Endothelial cell of umbilical vein (primary cell): ENCODE results near the gene ANKRD16. TPM values are rescaled to one million over a fixed set of nuclear protein-coding genes. Genes with fewer than 3 reads are reported as not detected.

Source experiments
- BruUV-seq: library from RNA; stranded (reverse); fragments of 400-500 nt; replicated peaks from 2 replicates; lab custom pipeline; 2021; lab: Mats Ljungman, UMichigan
- CTCF ChIA-PET: fragments of 300-600, 350-600 bp; sonication (Branson Sonifier 250); formaldehyde crosslinking; loops from one replicate; lab custom pipeline; 2021; ENCODE audit warnings: antibody characterized with exemption, inconsistent platforms; lab: Charles Lee
- POLR2A ChIA-PET: fragments of 300-600, 350-600 bp; sonication (Branson Sonifier 250); formaldehyde crosslinking; loops from one replicate; lab custom pipeline; 2021; ENCODE audit warnings: antibody characterized with exemption, inconsistent platforms; lab: Charles Lee
- DNase-seq: peaks from one replicate; pipeline ENCODE4 v3.0.0-alpha.2; 2011; ENCODE audit warnings: low read depth, low spot score
- FAIRE-seq: peaks from 2 replicates; lab custom pipeline; 2011; peaks lifted over from hg19 to GRCh38; lab: Jason Lieb, UNC
- H2AFZ ChIP-seq: 2 replicates; pipeline ENCODE4 v1.6.0; 2012; ENCODE audit warnings: low read depth, low read length, control low read depth, inconsistent platforms
- H3K27ac ChIP-seq: 2 replicates; pipeline ENCODE4 v1.5.1; 2011; ENCODE audit warnings: low read depth, mild to moderate bottlenecking, control low read depth, low read length, moderate library complexity; ENCODE audit not compliant: insufficient read depth
- H3K27me3 ChIP-seq, 2 experiments: 2 replicates each; pipeline versions ENCODE4 v1.6.0 to v1.6.1; 2011; ENCODE audit warnings: low read length in 2 of 2, mixed read lengths in 1 of 2; ENCODE audit not compliant: control insufficient read depth in 2 of 2, insufficient read depth in 2 of 2
- H3K36me3 ChIP-seq, 2 experiments: 2 replicates in 1 of 2; 3 replicates in 1 of 2; pipeline ENCODE4 v1.5.1; 2011; ENCODE audit warnings: low read length in 2 of 2, mild to moderate bottlenecking in 1 of 2, moderate library complexity in 1 of 2; ENCODE audit not compliant: control insufficient read depth in 2 of 2, insufficient read depth in 2 of 2; ENCODE audit errors: extremely low read depth in 1 of 2
- H3K4me1 ChIP-seq: 3 replicates; pipeline ENCODE4 v1.5.1; 2011; ENCODE audit warnings: mild to moderate bottlenecking, low read length; ENCODE audit not compliant: control insufficient read depth, insufficient read depth; ENCODE audit errors: extremely low read depth
- H3K4me2 ChIP-seq: 2 replicates; pipeline ENCODE4 v1.6.1; 2011; ENCODE audit warnings: low read length, control low read depth, mixed read lengths; ENCODE audit not compliant: insufficient read depth
- H3K4me3 ChIP-seq, 3 experiments: fragments of 200-600 bp in 1 of 3; sonication (generic), shearing (Covaris generic) in 1 of 3; replicated peaks in 1 of 3; 2 replicates each; pipeline ENCODE4 v1.5.1; 2011 to 2016; ENCODE audit warnings: control low read depth in 3 of 3, low read length in 3 of 3, mild to moderate bottlenecking in 2 of 3, inconsistent platforms in 1 of 3, low read depth in 1 of 3, moderate library complexity in 1 of 3; ENCODE audit not compliant: insufficient read depth in 1 of 3
- H3K79me2 ChIP-seq: 2 replicates; pipeline ENCODE4 v1.6.0; 2012; ENCODE audit warnings: low read length, inconsistent platforms; ENCODE audit not compliant: control insufficient read depth, insufficient read depth
- H3K9ac ChIP-seq: replicated peaks from 2 replicates; pipeline ENCODE3; 2011; ENCODE audit warnings: low read length, control low read depth; ENCODE audit not compliant: insufficient read depth; ENCODE audit errors: extremely low read depth
- H3K9me1 ChIP-seq: replicated peaks from 3 replicates; pipeline ENCODE4 v1.6.0; 2011; ENCODE audit warnings: mild to moderate bottlenecking, low read length; ENCODE audit not compliant: control insufficient read depth, insufficient read depth; ENCODE audit errors: extremely low read depth
- H3K9me3 ChIP-seq: replicated peaks from 2 replicates; pipeline ENCODE4 v1.5.1; 2012; ENCODE audit warnings: low read length, inconsistent platforms; ENCODE audit not compliant: control insufficient read depth, insufficient read depth
- H4K20me1 ChIP-seq: replicated peaks from 2 replicates; pipeline ENCODE3; 2011; ENCODE audit warnings: mild to moderate bottlenecking, low read length; ENCODE audit not compliant: control insufficient read depth, insufficient read depth; ENCODE audit errors: extremely low read depth
- EZH2 ChIP-seq: IDR thresholded peaks from 2 replicates; pipeline ENCODE4 v1.6.1; 2012; ENCODE audit warnings: borderline replicate concordance, low read depth, mild to moderate bottlenecking, moderate library complexity, low read length, inconsistent platforms; ENCODE audit not compliant: severe bottlenecking
- FOS ChIP-seq: IDR thresholded peaks from 2 replicates; pipeline ENCODE4 v1.6.1; 2011; ENCODE audit warnings: mild to moderate bottlenecking, low read length, moderate library complexity, borderline replicate concordance; ENCODE audit not compliant: insufficient read depth
- GATA2 ChIP-seq: IDR thresholded peaks from 2 replicates; pipeline ENCODE4 v1.7.0; 2011; ENCODE audit warnings: low read depth, mild to moderate bottlenecking, moderate library complexity, mixed read lengths, low read length; ENCODE audit not compliant: insufficient read length, insufficient read depth
- JUN ChIP-seq: IDR thresholded peaks from 2 replicates; pipeline ENCODE4 v1.6.1; 2011; ENCODE audit warnings: borderline replicate concordance, low read depth; ENCODE audit not compliant: insufficient read length, insufficient read depth
- MYC ChIP-seq: IDR thresholded peaks from one replicate; pipeline ENCODE4 v1.6.1; 2011; ENCODE audit warnings: mild to moderate bottlenecking, low read depth, low read length
- POLR2A ChIP-seq: IDR thresholded peaks from 2 replicates; pipeline ENCODE4 v1.6.1; 2012; ENCODE audit warnings: low read depth, mild to moderate bottlenecking, control low read depth, low read length
- POLR2AphosphoS5 ChIP-seq: IDR thresholded peaks from 2 replicates; pipeline ENCODE4 v1.6.1; 2012; ENCODE audit warnings: low read depth, mild to moderate bottlenecking, control low read depth, low read length, moderate library complexity; ENCODE audit not compliant: insufficient read depth
- dilution Hi-C: fragments of 300-500 bp; cut with MboI; formaldehyde crosslinking; loops from one replicate; pipeline ENCODE4 v1.15.0; 2019; ENCODE audit warnings: low sequenced_read_pairs; ENCODE audit not compliant: extremely low pct_ligation_motif_present
- intact Hi-C: fragments of 100-400 bp; cut with micrococcal nuclease; formaldehyde crosslinking; loops from one replicate; pipeline ENCODE4 v1.10.0; 2022
- polyA plus RNA-seq, 4 experiments: library from polyadenylated mRNA; depleted of rRNA in 3 of 4; stranded (reverse) in 3 of 4; unstranded in 1 of 4; fragments of >200 nt; gene quantifications; 2 replicates each; pipeline versions ENCODE4 v1.2.1 to v1.2.3, GENCODE V29; 2011 to 2012; ENCODE audit warnings: missing spikeins in 1 of 4
- total RNA-seq: library from RNA; stranded (reverse); gene quantifications from 2 replicates; pipeline ENCODE4 v1.2.3, GENCODE V29; 2021
- TF ChIP-seq, protein P1 (sequence below): IDR thresholded peaks from 2 replicates; pipeline ENCODE4 v1.6.1; 2011; ENCODE audit not compliant: insufficient read depth, insufficient read length

ANKRD16 gene
- total and polyA plus RNA-seq, 2 donors (not counting 3 experiments of a cell fraction or from before 2014, with no cell fraction given): 6.9 to 8.0 TPM

DNA sequence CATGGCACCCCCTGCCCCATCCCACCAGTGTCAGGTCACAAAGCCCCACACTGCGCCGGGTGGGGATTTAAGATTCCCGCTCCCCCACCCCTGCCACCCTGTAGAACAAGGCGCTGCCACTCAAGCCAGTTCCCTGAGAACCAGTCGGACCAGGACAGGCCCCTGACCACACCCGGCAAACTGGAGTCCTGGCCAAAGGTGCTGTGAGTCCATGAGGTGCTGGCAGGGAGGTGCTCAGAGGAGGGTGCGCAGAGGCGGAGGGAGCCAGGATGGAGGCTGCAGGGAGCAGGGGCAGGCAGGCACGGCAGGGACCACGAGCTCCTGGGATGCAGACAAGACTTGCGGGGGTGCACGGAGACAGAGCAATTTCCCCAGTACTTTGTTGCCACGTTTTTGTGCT, 56.7 kb downstream of the ANKRD16 start:
- H3K4me1 ChIP-seq: no peaks in the 10 kb centered on the region
- FAIRE-seq: no peak
- H3K9ac ChIP-seq: no peak overlapping the region
- H3K36me3 ChIP-seq: no peaks in the 10 kb centered on the region
- H3K79me2 ChIP-seq: no peaks in the 10 kb centered on the region
- H2AFZ ChIP-seq: no peak overlapping the region
- dilution Hi-C loops: no loop called here
- BruUV-seq: no TSS peak
- POLR2A ChIA-PET: no interaction called here
- H3K4me3 ChIP-seq: no peak overlapping the region
- no peak for DNase-seq
- no peak overlapping the region for H3K4me2 ChIP-seq
- intact Hi-C loops: no loop called here
- no peaks in the 10 kb centered on the region for H3K9me1 ChIP-seq
- no peaks in the 10 kb centered on the region for H3K9me3 ChIP-seq
- peaks cover 0 to 4% of the 10 kb centered on the region in 2 experiments for H3K27me3 ChIP-seq
- no peak overlapping the region for H3K27ac ChIP-seq
- CTCF ChIA-PET: no interaction called here
- TF ChIP-seq FOS (no peak), EZH2 (no peak), GATA2 (no peak)
- H4K20me1 ChIP-seq: no peaks in the 10 kb centered on the region

GRCh38 chr10:5831446-5831782, 58.3 kb downstream of the ANKRD16 start:
- ChIA-PET POLR2A (no interaction called here), CTCF (interaction anchor here (1.4 kb wide), 1 partner anchor 10 kb away, joined by 6 read pairs; no protein-coding TSS in a partner anchor)
- H4K20me1 ChIP-seq: no peaks in the 10 kb centered on the region
- FAIRE-seq (no peak), DNase-seq (no peak)
- no peaks in the 10 kb centered on the region for H3K9me1 ChIP-seq
- peaks cover 0 to 4% of the 10 kb centered on the region in 2 experiments for H3K27me3 ChIP-seq
- no peaks in the 10 kb centered on the region for H3K36me3 ChIP-seq
- H3K4me3 ChIP-seq: no peak overlapping the region
- no peak overlapping the region for H3K4me2 ChIP-seq
- no peaks in the 10 kb centered on the region for H3K79me2 ChIP-seq
- no peak overlapping the region for H3K9ac ChIP-seq
- no peak overlapping the region for H3K27ac ChIP-seq
- TF ChIP-seq POLR2AphosphoS5 (no peak), JUN (no peak), POLR2A (no peak), MYC (no peak), GATA2 (no peak), FOS (no peak), EZH2 (no peak)
- TF ChIP-seq, protein P1, sequence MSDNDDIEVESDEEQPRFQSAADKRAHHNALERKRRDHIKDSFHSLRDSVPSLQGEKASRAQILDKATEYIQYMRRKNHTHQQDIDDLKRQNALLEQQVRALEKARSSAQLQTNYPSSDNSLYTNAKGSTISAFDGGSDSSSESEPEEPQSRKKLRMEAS: no peak
- no peaks in the 10 kb centered on the region for H3K9me3 ChIP-seq
- dilution Hi-C loops: no loop called here
- intact Hi-C loops: no loop called here
- no peak overlapping the region for H2AFZ ChIP-seq
- BruUV-seq: no TSS peak
- H3K4me1 ChIP-seq: no peaks in the 10 kb centered on the region
